Measurements from ENCODE around the gene CDC42EP5. TPM values are rescaled to one million over a fixed set of nuclear protein-coding genes. Genes with fewer than 3 reads are reported as not detected.
A peak's percentile ranks its signal among the peaks of the same experiment; 100 is the strongest.

Gene CDC42EP5
- total RNA-seq, 1 donor from 2014 or later: 18.2 TPM

GRCh38 chr19:54489341-54489740, 16.2 kb upstream of the CDC42EP5 start:
- TF ChIP-seq CTCF (IDR thresholded peaks at IDR 0.05; ENCODE audit: insufficient read depth, low read length, severe bottlenecking): no peak
- DNase-seq (ENCODE audit: low read depth) (no peak), FAIRE-seq (no peak)
- no peaks in the 10 kb centered on the region for H3K36me3 ChIP-seq (ENCODE audit: control insufficient read depth, insufficient read depth, low read length)
- no peak overlapping the region for H3K4me3 ChIP-seq (ENCODE audit: low read depth, low read length)
- no peaks in the 10 kb centered on the region for H3K27me3 ChIP-seq (ENCODE audit: control insufficient read depth, insufficient read depth, low read length)

GRCh38 chr19:54485851-54486250, 12.8 kb upstream of the CDC42EP5 start:
- no peak for TF ChIP-seq CTCF (IDR thresholded peaks at IDR 0.05; ENCODE audit: insufficient read depth, low read length, severe bottlenecking)
- no peak for FAIRE-seq
- H3K27me3 ChIP-seq (ENCODE audit: control insufficient read depth, insufficient read depth, low read length): no peaks in the 10 kb centered on the region

GRCh38 chr19:54484451-54484850, 11.4 kb upstream of the CDC42EP5 start:
- DNase-seq (ENCODE audit: low read depth) (no peak), FAIRE-seq (peak; percentile 40)
- Histone ChIP-seq H3K4me3 (ENCODE audit: low read depth, low read length) (no peak overlapping the region), H3K27me3 (ENCODE audit: control insufficient read depth, insufficient read depth, low read length) (no peaks in the 10 kb centered on the region), H3K36me3 (ENCODE audit: control insufficient read depth, insufficient read depth, low read length) (no peaks in the 10 kb centered on the region)
- no peak for TF ChIP-seq CTCF (IDR thresholded peaks at IDR 0.05; ENCODE audit: insufficient read depth, low read length, severe bottlenecking)

More at GRCh38 chr19:54485851-54486250, 12.8 kb upstream of the CDC42EP5 start:
- H3K4me3 ChIP-seq (ENCODE audit: low read depth, low read length): no peak overlapping the region
- DNase-seq (ENCODE audit: low read depth): no peak
- H3K36me3 ChIP-seq (ENCODE audit: control insufficient read depth, insufficient read depth, low read length): no peaks in the 10 kb centered on the region

- FAIRE-seq: no peak
Measured at GRCh38 chr19:54482889-54483288, 9.8 kb upstream of the CDC42EP5 start.

GRCh38 chr19:54481326-54481930, 8.3 kb upstream of the CDC42EP5 start:
- DNase-seq (ENCODE audit: low read depth): peak; percentile 30
- no peak for FAIRE-seq

More at GRCh38 chr19:54482889-54483288, 9.8 kb upstream of the CDC42EP5 start:
- Histone ChIP-seq H3K36me3 (ENCODE audit: control insufficient read depth, insufficient read depth, low read length) (no peaks in the 10 kb centered on the region), H3K27me3 (ENCODE audit: control insufficient read depth, insufficient read depth, low read length) (no peaks in the 10 kb centered on the region), H3K4me3 (ENCODE audit: low read depth, low read length) (no peak overlapping the region)
- DNase-seq (ENCODE audit: low read depth): no peak
- TF ChIP-seq CTCF (IDR thresholded peaks at IDR 0.05; ENCODE audit: insufficient read depth, low read length, severe bottlenecking): no peak

More at GRCh38 chr19:54481326-54481930, 8.3 kb upstream of the CDC42EP5 start:
- TF ChIP-seq CTCF (IDR thresholded peaks at IDR 0.05; ENCODE audit: insufficient read depth, low read length, severe bottlenecking): peak; percentile 82
- Histone ChIP-seq H3K4me3 (ENCODE audit: low read depth, low read length) (no peak overlapping the region), H3K36me3 (ENCODE audit: control insufficient read depth, insufficient read depth, low read length) (no peaks in the 10 kb centered on the region), H3K27me3 (ENCODE audit: control insufficient read depth, insufficient read depth, low read length) (no peaks in the 10 kb centered on the region)
